Coronary artery (tissue), 2 donors: ENCODE results near the gene PRAMEF12.
"Not testable (repeated sequence)": the region's sequence is repeated elsewhere in the genome, so short reads cannot be mapped to it uniquely, and the experiment has no call there.

Experiments
- DNase-seq: peaks from one replicate; pipeline ENCODE4 v3.0.0-alpha.2; 2017; ENCODE audit warnings: low spot score
- H3K27ac ChIP-seq, 2 donors: fragments of 200-600 bp; sonication (generic); one replicate each; pipeline ENCODE4 v1.5.1; 2016 to 2019
- H3K4me3 ChIP-seq: fragments of 200-600 bp; sonication (generic); 2 replicates; pipeline ENCODE4 v1.5.1; 2016; ENCODE audit warnings: mild to moderate bottlenecking, moderate library complexity
- CTCF ChIP-seq: fragments of 200-600 bp; sonication (generic); IDR thresholded peaks from one replicate; pipeline ENCODE4 v1.5.1; 2019; ENCODE audit warnings: antibody characterized with exemption

PRAMEF12 gene

GRCh38 chr1:12778061-12778460, 4.5 kb downstream of the PRAMEF12 start:
- DNase-seq = no peak
- no peak for TF ChIP-seq CTCF
- no peak overlapping the region for H3K27ac ChIP-seq

GRCh38 chr1:12778907-12779306, 5.4 kb downstream of the PRAMEF12 start:
- no peak for TF ChIP-seq CTCF
- no peak overlapping the region for H3K27ac ChIP-seq
- no peak overlapping the region for H3K4me3 ChIP-seq
- DNase-seq = no peak

More at GRCh38 chr1:12778061-12778460, 4.5 kb downstream of the PRAMEF12 start:
- no peak overlapping the region for H3K4me3 ChIP-seq

- H3K4me3 ChIP-seq, DNase-seq, H3K27ac ChIP-seq: not testable (repeated sequence)
Measured at GRCh38 chr1:12781488-12781887, 8.0 kb downstream of the PRAMEF12 start.

DNA sequence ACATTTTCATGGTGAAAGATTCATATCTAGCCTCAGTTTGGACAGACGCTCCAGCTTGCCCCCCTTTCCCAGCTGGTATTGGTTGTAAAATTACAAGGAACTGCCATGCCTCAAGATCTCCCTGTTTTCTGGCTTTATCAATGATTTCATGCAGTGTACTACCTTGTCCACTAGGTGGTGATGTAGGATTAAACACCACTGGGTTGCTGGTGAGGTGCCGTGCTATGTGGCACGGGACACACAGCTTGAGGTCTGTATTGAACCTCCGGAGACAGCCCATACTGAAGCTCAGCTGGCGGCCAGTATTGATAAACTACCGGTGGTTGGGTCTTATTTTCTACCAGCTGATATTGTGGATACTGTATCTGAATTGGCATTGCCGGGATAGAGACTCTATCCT, 10.2 kb downstream of the PRAMEF12 start:
- H3K27ac ChIP-seq, DNase-seq, H3K4me3 ChIP-seq: not testable (repeated sequence)

GRCh38 chr1:12784729-12785128, 11.2 kb downstream of the PRAMEF12 start:
- H3K4me3 ChIP-seq, H3K27ac ChIP-seq, DNase-seq: not testable (repeated sequence)

DNA sequence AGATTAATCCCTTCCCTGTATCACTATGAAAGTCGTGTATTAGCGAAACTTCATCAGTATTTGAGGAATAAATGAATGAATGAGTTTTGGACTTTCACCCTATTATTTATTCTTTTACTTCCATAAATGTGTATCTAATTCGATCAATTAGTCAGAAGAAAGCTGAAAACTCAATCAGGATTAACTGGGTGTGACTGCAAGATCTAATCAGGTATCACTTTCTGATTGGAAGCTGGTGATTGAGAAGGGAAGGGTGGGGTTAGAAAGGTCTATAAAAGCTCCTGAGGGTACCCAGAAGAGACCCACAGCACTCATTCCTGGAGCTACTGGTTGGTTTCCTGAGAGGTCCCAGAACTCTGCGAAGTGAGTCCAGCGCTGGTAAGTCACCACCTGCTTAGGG, 17.6 kb downstream of the PRAMEF12 start, which contains the start of gene PRAMEF1:
PRAMEF1 (plus strand) TSS at position 301 of the 400 bp plus-strand sequence. CDS start 1,831 bp downstream, outside the sequence.
- H3K27ac ChIP-seq, DNase-seq, H3K4me3 ChIP-seq: not testable (repeated sequence)

DNA sequence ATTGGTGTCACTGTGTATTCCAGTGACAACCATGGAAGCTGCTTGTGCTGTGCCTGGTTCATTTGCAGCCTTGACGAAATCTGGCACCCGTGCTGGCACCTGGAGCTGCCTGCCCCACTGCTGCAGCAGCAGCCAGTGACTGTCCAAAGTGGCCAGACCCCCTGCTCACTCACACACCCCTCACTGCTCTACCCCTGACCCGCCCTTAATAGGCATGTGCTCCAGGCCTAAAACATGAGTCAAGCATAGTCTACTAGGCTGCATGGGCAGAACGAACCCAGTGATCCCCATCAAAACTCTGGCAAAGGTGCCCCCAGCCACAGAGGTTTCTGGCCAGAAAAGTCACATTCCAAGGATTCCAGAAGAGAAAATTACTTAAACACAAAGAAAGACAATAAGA, 25.4 kb downstream of the PRAMEF12 start:
- no peak for TF ChIP-seq CTCF
- H3K27ac ChIP-seq = no peak overlapping the region
- no peak for DNase-seq
- H3K4me3 ChIP-seq = no peak overlapping the region

DNA sequence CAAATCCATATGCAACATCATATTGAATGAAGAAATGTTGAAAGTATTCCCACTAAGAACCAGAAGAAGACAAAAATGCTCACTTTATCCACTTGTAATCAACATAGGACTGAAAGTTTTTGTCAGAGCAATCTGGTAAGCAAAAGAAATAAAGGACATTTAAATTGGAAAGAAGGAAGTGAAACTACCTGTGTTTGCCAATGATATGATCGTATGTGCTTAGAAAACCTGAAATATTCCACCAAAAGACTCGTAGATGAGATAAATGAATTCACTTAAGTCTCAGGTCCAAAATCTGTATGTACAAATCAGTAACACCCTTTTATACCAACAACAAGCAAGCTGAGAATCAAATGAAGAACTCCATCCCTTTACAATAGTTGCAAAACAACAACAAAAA, 26.2 kb downstream of the PRAMEF12 start:
- no peak for DNase-seq
- H3K27ac ChIP-seq = no peak overlapping the region
- no peak overlapping the region for H3K4me3 ChIP-seq
- TF ChIP-seq CTCF = no peak

GRCh38 chr1:12809933-12810332, 36.4 kb downstream of the PRAMEF12 start:
- no peak overlapping the region for H3K27ac ChIP-seq
- no peak for TF ChIP-seq CTCF
- DNase-seq = no peak
- H3K4me3 ChIP-seq = no peak overlapping the region
